GM12801 (cell line): ENCODE data around the gene KRTAP4-9.
"Not testable (repeated sequence)": the region's sequence is repeated elsewhere in the genome, so short reads cannot be mapped to it uniquely, and the experiment has no call there.

ENCODE experiments used
- TF ChIP-seq, protein P1 (sequence below): IDR thresholded peaks from one replicate; pipeline ENCODE4 v1.5.1; 2011; ENCODE audit warnings: control low read depth; ENCODE audit not compliant: insufficient read length; ENCODE audit errors: extremely low read depth

Gene KRTAP4-9

GRCh38 chr17:41105347-41105746 is at the start of gene KRTAP4-9:
KRTAP4-9 (plus strand) TSS chr17:41105389; CDS start chr17:41105389, 0 bp downstream.
- TF ChIP-seq, protein P1, sequence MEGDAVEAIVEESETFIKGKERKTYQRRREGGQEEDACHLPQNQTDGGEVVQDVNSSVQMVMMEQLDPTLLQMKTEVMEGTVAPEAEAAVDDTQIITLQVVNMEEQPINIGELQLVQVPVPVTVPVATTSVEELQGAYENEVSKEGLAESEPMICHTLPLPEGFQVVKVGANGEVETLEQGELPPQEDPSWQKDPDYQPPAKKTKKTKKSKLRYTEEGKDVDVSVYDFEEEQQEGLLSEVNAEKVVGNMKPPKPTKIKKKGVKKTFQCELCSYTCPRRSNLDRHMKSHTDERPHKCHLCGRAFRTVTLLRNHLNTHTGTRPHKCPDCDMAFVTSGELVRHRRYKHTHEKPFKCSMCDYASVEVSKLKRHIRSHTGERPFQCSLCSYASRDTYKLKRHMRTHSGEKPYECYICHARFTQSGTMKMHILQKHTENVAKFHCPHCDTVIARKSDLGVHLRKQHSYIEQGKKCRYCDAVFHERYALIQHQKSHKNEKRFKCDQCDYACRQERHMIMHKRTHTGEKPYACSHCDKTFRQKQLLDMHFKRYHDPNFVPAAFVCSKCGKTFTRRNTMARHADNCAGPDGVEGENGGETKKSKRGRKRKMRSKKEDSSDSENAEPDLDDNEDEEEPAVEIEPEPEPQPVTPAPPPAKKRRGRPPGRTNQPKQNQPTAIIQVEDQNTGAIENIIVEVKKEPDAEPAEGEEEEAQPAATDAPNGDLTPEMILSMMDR, result not testable (repeated sequence)

GRCh38 chr17:41057547-41057946 is 47.6 kb upstream of the KRTAP4-9 start:
- TF ChIP-seq, protein P1, result no peak

DNA sequence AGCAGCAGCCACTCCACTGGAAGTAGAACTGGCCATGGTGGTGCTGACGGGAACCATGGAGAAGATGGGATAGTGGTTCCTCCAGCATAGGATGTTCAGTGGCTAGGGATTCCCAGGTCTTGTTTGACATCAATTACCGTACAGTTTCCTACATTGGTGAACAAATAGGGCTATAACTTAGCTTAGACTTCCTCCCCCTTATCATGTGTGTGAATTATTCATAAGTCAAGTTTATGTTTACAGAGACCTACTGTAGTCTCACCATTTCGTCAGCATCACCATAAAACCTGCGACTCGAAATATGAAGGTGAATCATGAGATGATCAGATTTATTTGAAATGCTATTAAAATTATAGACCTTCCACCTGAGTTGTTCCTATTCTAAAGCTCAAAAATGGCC is 46.4 kb upstream of the KRTAP4-9 start:
- TF ChIP-seq, protein P1, result no peak

GRCh38 chr17:41060052-41060604 is 45.1 kb upstream of the KRTAP4-9 start, which contains the start of gene KRTAP2-3:
KRTAP2-3 (minus strand) TSS chr17:41060114; CDS start chr17:41060050, 64 bp downstream.
- TF ChIP-seq, protein P1, result no peak

DNA sequence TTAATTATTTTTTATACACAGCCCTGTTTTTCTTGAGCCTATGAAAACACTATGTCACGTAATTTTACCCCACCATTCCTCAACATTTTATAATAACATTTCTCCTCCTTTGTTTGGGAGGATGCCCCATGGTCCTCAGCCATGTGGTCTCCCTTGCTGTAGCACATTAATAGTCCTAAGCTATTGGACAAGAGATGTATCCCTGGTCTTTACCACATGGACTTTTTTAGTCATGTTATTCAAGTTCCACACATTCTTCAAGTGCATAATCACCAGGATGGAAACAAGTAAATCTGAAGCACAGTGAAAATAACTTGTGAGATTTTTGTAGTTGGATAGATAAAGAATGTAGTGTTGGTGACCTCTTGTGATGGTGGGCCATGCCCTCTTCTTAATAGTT is 43.2 kb upstream of the KRTAP4-9 start:
- TF ChIP-seq, protein P1, result no peak

DNA sequence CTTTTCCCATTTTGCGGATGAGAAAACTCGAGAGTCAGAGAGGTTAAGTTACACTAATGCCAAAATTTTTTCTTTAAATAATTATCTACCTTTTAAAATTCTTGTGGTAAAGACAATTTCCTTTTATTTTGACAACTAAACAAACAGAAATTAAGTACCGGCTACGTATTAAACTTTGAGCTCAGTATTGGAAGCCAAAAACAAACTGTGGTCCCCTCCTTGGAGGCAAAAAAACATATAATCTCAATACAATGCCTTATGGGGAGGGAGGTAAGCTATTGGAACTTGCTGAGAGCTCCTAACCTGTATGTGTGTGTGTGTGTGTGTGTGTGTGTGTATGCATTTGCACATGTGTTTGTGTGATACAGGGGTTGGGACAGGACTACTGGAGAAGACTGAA is 41.7 kb upstream of the KRTAP4-9 start:
- TF ChIP-seq, protein P1, result no peak

GRCh38 chr17:41064301-41064700 is 40.9 kb upstream of the KRTAP4-9 start:
- TF ChIP-seq, protein P1, result no peak
